22Rv1 (cell line): Measurements from ENCODE around the gene CRYBG1.

Experiments used
- CTCF ChIP-seq: fragments of 450-650 bp; IDR thresholded peaks from 2 replicates; pipeline ENCODE4 v1.5.1; 2017; ENCODE audit warnings: mild to moderate bottlenecking
- ZFX ChIP-seq: fragments of 450-650 bp; IDR thresholded peaks from 2 replicates; pipeline ENCODE4 v1.6.1; 2017; ENCODE audit warnings: antibody characterized with exemption, borderline replicate concordance

GRCh38 chr6:106486236-106486635 lies 125.7 kb downstream of the CRYBG1 start:
- TF ChIP-seq ZFX (no peak), CTCF (no peak)
